22Rv1 (cell line): ENCODE data around the gene HPRT1.
"Not testable (repeated sequence)": the region's sequence is repeated elsewhere in the genome, so short reads cannot be mapped to it uniquely, and the experiment has no call there.

ENCODE experiments used
- H3K27ac ChIP-seq: fragments of 450-650 bp; 2 replicates; pipeline ENCODE4 v1.5.1; 2017
- ZFX ChIP-seq: fragments of 450-650 bp; IDR thresholded peaks from 2 replicates; pipeline ENCODE4 v1.6.1; 2017; ENCODE audit warnings: antibody characterized with exemption, borderline replicate concordance
- TF ChIP-seq, protein P1 (sequence below): fragments of 450-650 bp; IDR thresholded peaks from 2 replicates; pipeline ENCODE4 v1.5.1; 2017; ENCODE audit warnings: mild to moderate bottlenecking

The HPRT1 gene

GRCh38 chrX:134457708-134458107, 2.3 kb upstream of the HPRT1 start:
- no peak for TF ChIP-seq ZFX
- TF ChIP-seq, protein P1, sequence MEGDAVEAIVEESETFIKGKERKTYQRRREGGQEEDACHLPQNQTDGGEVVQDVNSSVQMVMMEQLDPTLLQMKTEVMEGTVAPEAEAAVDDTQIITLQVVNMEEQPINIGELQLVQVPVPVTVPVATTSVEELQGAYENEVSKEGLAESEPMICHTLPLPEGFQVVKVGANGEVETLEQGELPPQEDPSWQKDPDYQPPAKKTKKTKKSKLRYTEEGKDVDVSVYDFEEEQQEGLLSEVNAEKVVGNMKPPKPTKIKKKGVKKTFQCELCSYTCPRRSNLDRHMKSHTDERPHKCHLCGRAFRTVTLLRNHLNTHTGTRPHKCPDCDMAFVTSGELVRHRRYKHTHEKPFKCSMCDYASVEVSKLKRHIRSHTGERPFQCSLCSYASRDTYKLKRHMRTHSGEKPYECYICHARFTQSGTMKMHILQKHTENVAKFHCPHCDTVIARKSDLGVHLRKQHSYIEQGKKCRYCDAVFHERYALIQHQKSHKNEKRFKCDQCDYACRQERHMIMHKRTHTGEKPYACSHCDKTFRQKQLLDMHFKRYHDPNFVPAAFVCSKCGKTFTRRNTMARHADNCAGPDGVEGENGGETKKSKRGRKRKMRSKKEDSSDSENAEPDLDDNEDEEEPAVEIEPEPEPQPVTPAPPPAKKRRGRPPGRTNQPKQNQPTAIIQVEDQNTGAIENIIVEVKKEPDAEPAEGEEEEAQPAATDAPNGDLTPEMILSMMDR, result no peak
- H3K27ac ChIP-seq, result no peak overlapping the region

DNA sequence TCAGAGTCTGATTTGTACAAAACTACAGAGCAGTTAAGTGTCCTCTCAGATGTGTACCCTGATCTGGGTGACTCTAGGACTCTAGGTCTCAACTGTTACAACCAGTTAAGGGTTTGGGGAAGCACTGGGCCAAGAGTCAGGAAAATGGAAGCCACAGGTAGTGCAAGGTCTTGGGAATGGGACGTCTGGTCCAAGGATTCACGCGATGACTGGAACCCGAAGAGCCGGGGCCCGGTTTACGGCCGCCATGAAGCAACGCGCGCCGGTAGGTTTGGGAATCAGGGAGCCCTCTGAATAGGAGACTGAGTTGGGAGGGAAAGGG, 321 bp upstream of the HPRT1 start:
- TF ChIP-seq, protein P1, result no peak
- no peak for TF ChIP-seq ZFX
- H3K27ac ChIP-seq, result peak overlapping the region; percentile 67; the same call in 1 of the 2 replicates

GRCh38 chrX:134460862-134461220, 876 bp downstream of the HPRT1 start:
- TF ChIP-seq, protein P1, result no peak
- no peak for TF ChIP-seq ZFX
- peak overlapping the region; percentile 67 for H3K27ac ChIP-seq

- peak overlapping the region; percentile 67; the same call in 1 of the 2 replicates for H3K27ac ChIP-seq
- TF ChIP-seq, protein P1, result no peak
- no peak for TF ChIP-seq ZFX
These were observed 1.5 kb downstream of the HPRT1 start for GRCh38 chrX:134461437-134461836.

DNA sequence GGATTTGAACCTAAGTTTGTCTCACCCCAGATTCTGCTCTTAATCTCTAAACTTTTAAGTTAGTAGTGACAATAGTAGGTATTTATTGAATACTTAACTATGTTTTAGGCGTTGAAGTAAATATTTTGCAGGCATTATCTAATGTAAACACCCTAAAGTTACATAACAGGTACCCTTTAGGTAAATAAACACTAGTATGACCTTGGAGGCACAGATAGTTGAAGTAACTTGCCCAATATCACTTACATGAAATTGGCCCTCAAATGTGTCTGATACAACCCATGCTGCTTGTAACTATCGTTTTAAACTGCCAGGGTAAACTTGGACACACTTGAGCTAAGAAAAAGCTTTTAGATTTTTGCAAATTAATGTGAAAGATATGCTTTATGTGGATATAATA, 3.0 kb downstream of the HPRT1 start:
- TF ChIP-seq, protein P1, result no peak
- TF ChIP-seq ZFX, result no peak
- no peak overlapping the region for H3K27ac ChIP-seq

DNA sequence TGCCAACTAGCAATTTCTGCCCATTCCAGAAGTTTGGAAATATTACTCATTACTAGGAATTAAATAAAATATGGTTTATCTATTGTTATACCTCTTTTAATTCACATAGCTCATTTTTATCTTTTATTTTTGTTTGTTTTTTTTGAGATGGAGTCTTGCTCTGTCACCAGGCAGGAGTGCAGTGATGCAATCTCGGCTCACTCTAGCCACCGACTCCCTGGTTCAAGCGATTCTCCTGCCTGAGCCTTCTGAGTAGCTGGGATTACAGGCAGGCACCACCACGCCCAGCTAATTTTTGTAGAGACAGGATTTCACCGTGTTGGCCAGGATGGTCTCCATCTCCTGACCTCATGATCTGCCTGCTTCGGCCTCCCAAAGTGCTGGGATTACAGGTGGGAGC, 4.5 kb downstream of the HPRT1 start:
- not testable (repeated sequence) for H3K27ac ChIP-seq

DNA sequence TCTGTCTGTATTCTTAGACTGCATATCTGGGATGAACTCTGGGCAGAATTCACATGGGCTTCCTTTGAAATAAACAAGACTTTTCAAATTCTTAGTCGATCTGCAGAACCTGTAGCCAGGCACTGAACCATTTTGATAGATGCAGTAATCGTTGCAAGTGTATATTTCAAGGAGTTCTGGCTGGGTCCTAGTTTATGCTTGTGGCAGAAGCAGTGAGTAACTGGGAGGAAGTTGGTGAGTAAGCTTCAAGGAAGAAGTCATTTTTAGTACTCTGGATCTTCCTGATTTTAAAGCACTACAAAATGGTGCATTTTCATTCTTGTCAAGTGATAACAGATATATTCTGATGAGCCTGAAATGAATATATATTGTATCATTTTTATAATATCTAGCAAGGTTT, 9.5 kb downstream of the HPRT1 start:
- H3K27ac ChIP-seq, result no peak overlapping the region
- TF ChIP-seq, protein P1, result no peak
- TF ChIP-seq ZFX, result no peak

- no peak overlapping the region for H3K27ac ChIP-seq
- no peak for TF ChIP-seq ZFX
- TF ChIP-seq, protein P1, result no peak
These were observed 10.0 kb downstream of the HPRT1 start for GRCh38 chrX:134470013-134470412.
